Measurements from ENCODE around the gene RIMBP3B. TPM values are rescaled to one million over a fixed set of nuclear protein-coding genes. Genes with fewer than 3 reads are reported as not detected.
"Not testable (repeated sequence)": the region's sequence is repeated elsewhere in the genome, so short reads cannot be mapped to it uniquely, and the experiment has no call there.

Gene RIMBP3B
- total and polyA plus RNA-seq, 2 of the 8 experiments (the other 6 are each of a cell fraction or from before 2014, with no cell fraction given), result 0.02 to 0.19 TPM

- H2AK5ac ChIP-seq (ENCODE audit: low read depth, low read length); H2BK20ac ChIP-seq (ENCODE audit: low read length); H3K79me2 ChIP-seq (ENCODE audit: control insufficient read depth in 1 of 2, insufficient read depth in 2 of 2, low read length in 2 of 2); H3K36me3 ChIP-seq (ENCODE audit: control insufficient read depth in 2 of 4, insufficient read depth in 4 of 4, low read length in 3 of 4); H3K9ac ChIP-seq (replicated peaks in 1 of 4; ENCODE audit: extremely low read depth in 1 of 4, low read depth in 3 of 4, low read length in 3 of 4); H3K4me3 ChIP-seq (ENCODE audit: extremely low read depth in 1 of 4, insufficient read depth in 2 of 4, low read depth in 3 of 4, low read length in 4 of 4); H4K20me1 ChIP-seq (replicated peaks in 1 of 2; ENCODE audit: control insufficient read depth in 1 of 2, insufficient read depth in 2 of 2, low read length in 2 of 2); H3K9me3 ChIP-seq (ENCODE audit: insufficient read depth in 2 of 2, low read depth in 1 of 2, low read length in 1 of 2); H2BK12ac ChIP-seq (ENCODE audit: low read depth, low read length); H3K14ac ChIP-seq (ENCODE audit: insufficient read length); H4K91ac ChIP-seq (replicated peaks; ENCODE audit: insufficient read length, low read length); H2BK120ac ChIP-seq (replicated peaks; ENCODE audit: low read depth, low read length); H3K4ac ChIP-seq (replicated peaks; ENCODE audit: insufficient read length, low read depth, low read length); CTCF ChIA-PET (ENCODE audit: partially characterized antibody); H2AFZ ChIP-seq (ENCODE audit: low read length); H3K79me1 ChIP-seq (ENCODE audit: low read depth, low read length); H4K5ac ChIP-seq (ENCODE audit: insufficient read length, low read depth, low read length); H3K27ac ChIP-seq (ENCODE audit: low read depth, low read length); H2BK5ac ChIP-seq (ENCODE audit: low read depth, low read length); H2BK15ac ChIP-seq (ENCODE audit: low read length); H3K56ac ChIP-seq (replicated peaks; ENCODE audit: insufficient read length, low read depth, low read length); H3K27me3 ChIP-seq (replicated peaks in 1 of 4; ENCODE audit: control insufficient read depth in 3 of 4, extremely low read depth in 1 of 4, insufficient read depth in 3 of 4, low read length in 3 of 4); POLR2A ChIA-PET (ENCODE audit: partially characterized antibody); FAIRE-seq; H3K18ac ChIP-seq (ENCODE audit: extremely low read depth, low read length); H3K23me2 ChIP-seq (ENCODE audit: low read depth, low read length); DNase-seq (ENCODE audit: low read depth in 1 of 2, low spot score in 2 of 2); H3K4me1 ChIP-seq (replicated peaks in 1 of 4; ENCODE audit: control insufficient read depth in 3 of 4, insufficient read depth in 4 of 4, low read length in 3 of 4); H3K4me2 ChIP-seq (ENCODE audit: insufficient read depth in 1 of 2, low read depth in 2 of 2, low read length in 2 of 2); H4K8ac ChIP-seq (ENCODE audit: extremely low read depth, insufficient read depth, low read length); H3K23ac ChIP-seq (ENCODE audit: insufficient read length): not testable (repeated sequence)
- no CpG with 5 or more reads among the region's 4 CpGs for WGBS, 2 experiments (ENCODE audit: extremely low coverage in 1 of 2, insufficient coverage in 1 of 2, insufficient read length in 1 of 2, insufficient replicate concordance in 2 of 2, low coverage in 1 of 2, low lambda C conversion rate in 2 of 2, missing lambda C conversion rate in 1 of 2)
These were observed 7.7 kb upstream of the RIMBP3B start for GRCh38 chr22:21375880-21376279.

GRCh38 chr22:21384468-21385357, 1.2 kb downstream of the RIMBP3B start:
- H3K79me1 ChIP-seq (ENCODE audit: low read depth, low read length); H3K79me2 ChIP-seq (ENCODE audit: control insufficient read depth in 1 of 2, insufficient read depth in 2 of 2, low read length in 2 of 2); H3K4me2 ChIP-seq (ENCODE audit: insufficient read depth in 1 of 2, low read depth in 2 of 2, low read length in 2 of 2); H2BK120ac ChIP-seq (replicated peaks; ENCODE audit: low read depth, low read length); H3K9ac ChIP-seq (replicated peaks in 1 of 4; ENCODE audit: extremely low read depth in 1 of 4, low read depth in 3 of 4, low read length in 3 of 4); H3K27ac ChIP-seq (ENCODE audit: low read depth, low read length); H2AK5ac ChIP-seq (ENCODE audit: low read depth, low read length); H3K4me3 ChIP-seq (ENCODE audit: extremely low read depth in 1 of 4, insufficient read depth in 2 of 4, low read depth in 3 of 4, low read length in 4 of 4); H3K9me3 ChIP-seq (ENCODE audit: insufficient read depth in 2 of 2, low read depth in 1 of 2, low read length in 1 of 2); H4K5ac ChIP-seq (ENCODE audit: insufficient read length, low read depth, low read length); H3K4me1 ChIP-seq (replicated peaks in 1 of 4; ENCODE audit: control insufficient read depth in 3 of 4, insufficient read depth in 4 of 4, low read length in 3 of 4); H3K4ac ChIP-seq (replicated peaks; ENCODE audit: insufficient read length, low read depth, low read length); H2BK12ac ChIP-seq (ENCODE audit: low read depth, low read length); POLR2A ChIA-PET (ENCODE audit: partially characterized antibody); H3K18ac ChIP-seq (ENCODE audit: extremely low read depth, low read length); H3K14ac ChIP-seq (ENCODE audit: insufficient read length); H4K20me1 ChIP-seq (replicated peaks in 1 of 2; ENCODE audit: control insufficient read depth in 1 of 2, insufficient read depth in 2 of 2, low read length in 2 of 2); H4K8ac ChIP-seq (ENCODE audit: extremely low read depth, insufficient read depth, low read length); H3K23me2 ChIP-seq (ENCODE audit: low read depth, low read length); FAIRE-seq; DNase-seq (ENCODE audit: low read depth in 1 of 2, low spot score in 2 of 2); H2BK5ac ChIP-seq (ENCODE audit: low read depth, low read length); H2BK15ac ChIP-seq (ENCODE audit: low read length); H3K23ac ChIP-seq (ENCODE audit: insufficient read length); H3K36me3 ChIP-seq (ENCODE audit: control insufficient read depth in 2 of 4, insufficient read depth in 4 of 4, low read length in 3 of 4); H3K56ac ChIP-seq (replicated peaks; ENCODE audit: insufficient read length, low read depth, low read length); CTCF ChIA-PET (ENCODE audit: partially characterized antibody); H2BK20ac ChIP-seq (ENCODE audit: low read length); H4K91ac ChIP-seq (replicated peaks; ENCODE audit: insufficient read length, low read length); H2AFZ ChIP-seq (ENCODE audit: low read length); H3K27me3 ChIP-seq (replicated peaks in 1 of 4; ENCODE audit: control insufficient read depth in 3 of 4, extremely low read depth in 1 of 4, insufficient read depth in 3 of 4, low read length in 3 of 4): not testable (repeated sequence)
- no CpG with 5 or more reads among the region's 79 CpGs for WGBS, 2 experiments (ENCODE audit: extremely low coverage in 1 of 2, insufficient coverage in 1 of 2, insufficient read length in 1 of 2, insufficient replicate concordance in 2 of 2, low coverage in 1 of 2, low lambda C conversion rate in 2 of 2, missing lambda C conversion rate in 1 of 2)
